Measurements from ENCODE around the gene KIAA1586. TPM values are rescaled to one million over a fixed set of nuclear protein-coding genes. Genes with fewer than 3 reads are reported as not detected.

The KIAA1586 gene
- total and polyA plus RNA-seq, 2 of the 13 experiments (the other 11 are each of a cell fraction or from before 2014, with no cell fraction given), result 5.5 to 16.9 TPM

- peak within 1 kb of the TSS; percentile 70 for H3K9ac ChIP-seq (ENCODE audit: insufficient read depth, low read depth, low read length)
- in situ Hi-C loops (cut with HindIII; ENCODE audit: extremely low pct_ligation_motif_present, low pct_unique_long_range_greater_than_20kb) (no loop called here), intact Hi-C loops (cut with micrococcal nuclease; ENCODE audit: unreplicated experiment) (loop anchor here (2.0 to 10.0 kb wide), 3 partner anchors 43 to 225 kb away; partner anchors contain the start of genes BEND6, KIAA1586 and PRIM2)
- peaks cover 33% of the 10 kb centered on the region for H4K20me1 ChIP-seq (ENCODE audit: insufficient read depth, low read length)
- peak within 1 kb of the TSS; percentile 45 to 66 (median 62) for H3K4me3 ChIP-seq (replicated peaks in 1 of 3; ENCODE audit: insufficient read depth in 1 of 3, low read depth in 2 of 3, low read length in 3 of 3)
- peak within 1 kb of the TSS; percentile 18 for H2AFZ ChIP-seq (ENCODE audit: low read length)
- no TSS peak for BruUV-seq (replicated peaks)
- POLR2A ChIA-PET, result interaction anchor here (0.9 to 1.4 kb wide), 5 partner anchors 10 to 83 kb away, joined by 3 to 9 read pairs (median 5); partner anchors contain the start of genes BAG2 and KIAA1586
- peak; percentile 97 for DNase-seq (ENCODE audit: low spot score)
- H3K9me3 ChIP-seq (ENCODE audit: low read length), result no peaks in the 10 kb centered on the region
- peak; percentile 76 for FAIRE-seq
- peak within 1 kb of the TSS; percentile 65 for H3K27ac ChIP-seq (ENCODE audit: extremely low read length, insufficient read depth, low read length)
- no peaks in the 10 kb centered on the region for H3K27me3 ChIP-seq (ENCODE audit: control insufficient read depth in 1 of 2, insufficient read depth in 2 of 2, low read length in 2 of 2)
- peaks cover 0 to 3% of the 10 kb centered on the region in 2 experiments; a peak in 2 of 5 replicates for H3K36me3 ChIP-seq (replicated peaks in 1 of 2; ENCODE audit: control insufficient read depth in 1 of 2, insufficient read depth in 2 of 2, low read length in 2 of 2)
- H3K4me2 ChIP-seq (ENCODE audit: low read depth, low read length), result peak within 1 kb of the TSS; percentile 73
- H3K4me1 ChIP-seq (ENCODE audit: insufficient read depth, low read length), result peaks cover 67% of the 10 kb centered on the region
- CTCF ChIA-PET (ENCODE audit: low intra/inter-chr PET ratio, low total read pairs), result no interaction called here
- under 1% methylated on average over 18 of the region's 58 CpGs for WGBS (ENCODE audit: low lambda C conversion rate)
- ATAC-seq, result peak; percentile 98
- peaks cover 36% of the 10 kb centered on the region for H3K79me2 ChIP-seq (ENCODE audit: insufficient read depth, low read length)
- TF ChIP-seq KLF9 (CRISPR knock-in tag; IDR thresholded peaks at IDR 0.05; ENCODE audit: low read depth), result peak; percentile 72; the same call in 1 of the 2 replicates
- TF ChIP-seq PHF5A (CRISPR knock-in tag; IDR thresholded peaks at IDR 0.05; ENCODE audit: low read depth, unreplicated experiment), result peak; percentile 85
- no peak for TF ChIP-seq ZNF431 (CRISPR knock-in tag; IDR thresholded peaks at IDR 0.05; ENCODE audit: borderline replicate concordance, low read depth)
- TF ChIP-seq KMT2A (CRISPR knock-in tag; IDR thresholded peaks at IDR 0.05), result peak; percentile 94
- peak; percentile 33; the same call in 1 of the 2 replicates for TF ChIP-seq ZNF747 (CRISPR knock-in tag; IDR thresholded peaks at IDR 0.05; ENCODE audit: borderline replicate concordance)
- TF ChIP-seq ZNF776 (CRISPR knock-in tag; IDR thresholded peaks at IDR 0.05), result 0 out of 2 replicates have a peak, but pooled peaks have one; percentile 30
- TF ChIP-seq DBP (CRISPR knock-in tag; IDR thresholded peaks at IDR 0.05; ENCODE audit: not compliant biosample characterization), result no peak
- peak; percentile 96 for TF ChIP-seq E2F5 (CRISPR knock-in tag; conservative IDR thresholded peaks at IDR 0.05)
- peak; percentile 98 for TF ChIP-seq TFDP2 (CRISPR knock-in tag; IDR thresholded peaks at IDR 0.05)
- TF ChIP-seq ARID3A (IDR thresholded peaks at IDR 0.05; ENCODE audit: low read depth, low read length), result no peak
- TF ChIP-seq PPARG (CRISPR knock-in tag; conservative IDR thresholded peaks at IDR 0.05), result no peak; the same call in 1 of the 2 replicates
- peak; percentile 57 for TF ChIP-seq SKI (IDR thresholded peaks at IDR 0.05; ENCODE audit: partially characterized antibody)
- TF ChIP-seq ZSCAN31 (CRISPR knock-in tag; IDR thresholded peaks at IDR 0.05; ENCODE audit: low read depth), result peak; percentile 87
- TF ChIP-seq ETS1 (CRISPR knock-in tag; IDR thresholded peaks at IDR 0.05), result peak; percentile 82; the same call in 1 of the 2 replicates
- 0 out of 2 replicates have a peak, but pooled peaks have one; percentile 15 for TF ChIP-seq ATF3 (CRISPR knock-in tag; IDR thresholded peaks at IDR 0.05)
- TF ChIP-seq ZNF225 (CRISPR knock-in tag; IDR thresholded peaks at IDR 0.05), result no peak
- no peak; the same call in 1 of the 2 replicates for TF ChIP-seq ZNF484 (CRISPR knock-in tag; IDR thresholded peaks at IDR 0.05; ENCODE audit: borderline replicate concordance, low read depth)
Observed at GRCh38 chr6:57089687-57090457, 43.4 kb downstream of the KIAA1586 start, which contains the start of gene ZNF451. Gene ZNF451 (plus strand): TSS chr6:57090188. CDS start chr6:57090254, 66 bp downstream.
